B cell (primary cell): ENCODE results near the gene FAM83B. TPM values are rescaled to one million over a fixed set of nuclear protein-coding genes. Genes with fewer than 3 reads are reported as not detected.

Source experiments
- ATAC-seq: fragments of 200-7000 bp; cut with Tn5 transposase; one replicate; pipeline ENCODE4 v1.10.0; 2021; ENCODE audit warnings: low read depth, mild to moderate bottlenecking, moderate number of reproducible peaks, moderate library complexity
- CTCF ChIA-PET: fragments of 350-600 bp; sonication (Branson Sonifier 250); formaldehyde crosslinking; loops from one replicate; lab custom pipeline; 2021; ENCODE audit warnings: antibody characterized with exemption, inconsistent platforms; lab: Charles Lee
- POLR2A ChIA-PET: fragments of 350-600 bp; sonication (Branson Sonifier 250); formaldehyde crosslinking; loops from one replicate; lab custom pipeline; 2021; ENCODE audit warnings: antibody characterized with exemption; lab: Charles Lee
- DNase-seq: peaks from one replicate; pipeline ENCODE4 v3.0.0; 2013
- H2AFZ ChIP-seq: 2 replicates; pipeline ENCODE4 v1.6.1; 2012; ENCODE audit warnings: mild to moderate bottlenecking, low read depth, low read length; ENCODE audit not compliant: insufficient read depth, poor library complexity, severe bottlenecking
- H3K27ac ChIP-seq, 2 donors: 1 replicate in 1 of 2; 2 replicates in 1 of 2; pipeline ENCODE4 v1.5.1; 2012 to 2013; ENCODE audit warnings: low read length in 2 of 2, mild to moderate bottlenecking in 2 of 2, moderate library complexity in 1 of 2
- H3K27me3 ChIP-seq, 4 experiments: fragments of 200-600 bp in 1 of 4; sonication (generic) in 1 of 4; replicated peaks in 1 of 4; 1 replicate in 2 of 4; 2 replicates in 2 of 4; pipeline versions ENCODE4 v1.6.1 to v1.7.0; 2013 to 2016; ENCODE audit warnings: low read length in 3 of 4, mild to moderate bottlenecking in 2 of 4, mixed read lengths in 1 of 4, moderate library complexity in 1 of 4; ENCODE audit not compliant: insufficient read depth in 4 of 4, control insufficient read depth in 3 of 4; ENCODE audit errors: control extremely low read depth in 1 of 4
- H3K36me3 ChIP-seq, 2 experiments: replicated peaks in 1 of 2; 1 replicate in 1 of 2; 2 replicates in 1 of 2; pipeline versions ENCODE4 v1.6.1 to v1.7.1; 2013; ENCODE audit warnings: low read length in 1 of 2; ENCODE audit not compliant: insufficient read depth in 2 of 2, control insufficient read depth in 1 of 2; ENCODE audit errors: control extremely low read depth in 1 of 2, extremely low read depth in 1 of 2
- H3K4me1 ChIP-seq, 2 donors: fragments of 200-600 bp in 1 of 2; sonication (generic) in 1 of 2; 1 replicate in 1 of 2; 2 replicates in 1 of 2; pipeline versions ENCODE4 v1.5.1 to v1.6.1; 2013 to 2017; ENCODE audit warnings: low read length in 2 of 2; ENCODE audit not compliant: control insufficient read depth in 2 of 2, insufficient read depth in 2 of 2
- H3K4me2 ChIP-seq: replicated peaks from 2 replicates; pipeline ENCODE3; 2012; ENCODE audit warnings: mild to moderate bottlenecking, low read depth, low read length; ENCODE audit not compliant: poor library complexity, severe bottlenecking
- H3K4me3 ChIP-seq, 5 experiments: fragments of 200-600 bp in 1 of 5; sonication (generic) in 1 of 5; 1 replicate in 3 of 5; 2 replicates in 2 of 5; pipeline versions ENCODE4 v1.5.1 to v1.7.0; 2011 to 2016; ENCODE audit warnings: low read length in 4 of 5, mild to moderate bottlenecking in 4 of 5, low read depth in 2 of 5, control low read depth in 1 of 5, moderate library complexity in 1 of 5; ENCODE audit not compliant: insufficient read depth in 1 of 5; ENCODE audit errors: control extremely low read depth in 1 of 5, extremely low read depth in 1 of 5
- H3K79me2 ChIP-seq: fragments of 200-600 bp; sonication (generic); one replicate; pipeline ENCODE4 v1.6.0; 2016; ENCODE audit warnings: low read length; ENCODE audit not compliant: control insufficient read depth, insufficient read depth
- H3K9ac ChIP-seq: fragments of 200-600 bp; sonication (generic); 2 replicates; pipeline ENCODE4 v1.6.1; 2017; ENCODE audit warnings: mild to moderate bottlenecking, low read length, moderate library complexity
- H3K9me3 ChIP-seq, 3 donors: one replicate each; pipeline versions ENCODE4 v1.6.1 to v1.7.1; 2013; ENCODE audit warnings: low read length in 2 of 3; ENCODE audit not compliant: control insufficient read depth in 2 of 3, insufficient read depth in 1 of 3; ENCODE audit errors: control extremely low read depth in 1 of 3
- H4K20me1 ChIP-seq: 2 replicates; pipeline ENCODE4 v1.6.0; 2012; ENCODE audit warnings: mild to moderate bottlenecking, low read length; ENCODE audit not compliant: insufficient read depth, control insufficient read depth, poor library complexity, severe bottlenecking
- H3K27ac Mint-ChIP-seq: one replicate; pipeline ENCODE4 v1.8.0; 2021; ENCODE audit warnings: mixed read lengths
- H3K27me3 Mint-ChIP-seq: one replicate; pipeline ENCODE4 v1.8.0; 2021; ENCODE audit warnings: mixed read lengths
- H3K4me1 Mint-ChIP-seq: one replicate; pipeline ENCODE4 v1.8.0; 2021; ENCODE audit warnings: mixed read lengths
- H3K4me3 Mint-ChIP-seq: one replicate; pipeline ENCODE4 v1.8.0; 2021; ENCODE audit warnings: mixed read lengths
- H3K9me3 Mint-ChIP-seq: one replicate; pipeline ENCODE4 v1.8.0; 2022; ENCODE audit warnings: mixed read lengths; ENCODE audit not compliant: insufficient read depth
- EZH2 ChIP-seq: IDR thresholded peaks from 2 replicates; pipeline ENCODE4 v1.6.1; 2012; ENCODE audit warnings: borderline replicate concordance, low read depth, mild to moderate bottlenecking, moderate library complexity, low read length; ENCODE audit not compliant: insufficient read depth, poor library complexity, severe bottlenecking
- WGBS: methylation state at CpG from one replicate; pipeline ENCODE4 v1.1.5; 2013; ENCODE audit warnings: missing lambda C conversion rate; ENCODE audit not compliant: insufficient coverage; 5-methylcytosine and 5-hydroxymethylcytosine counted together
- intact Hi-C: fragments of 100-400 bp; cut with micrococcal nuclease; formaldehyde crosslinking; loops from one replicate; pipeline ENCODE4 v1.10.0; 2022
- polyA plus RNA-seq: library from polyadenylated mRNA; depleted of rRNA; stranded (reverse); fragments of >200 nt; gene quantifications from 2 replicates; pipeline ENCODE4 v1.2.3, GENCODE V29; 2012
- total RNA-seq, 2 donors: library from RNA; stranded (reverse); fragments of 120-200 nt in 1 of 2; gene quantifications; 1 replicate in 1 of 2; 2 replicates in 1 of 2; pipeline versions ENCODE4 v1.2.3 to v1.2.4, GENCODE V29; 2013 to 2022
- TF ChIP-seq, protein P1 (sequence below): fragments of 200-600 bp; IDR thresholded peaks from one replicate; pipeline ENCODE4 v1.8.0; 2022; ENCODE audit warnings: antibody characterized with exemption, mild to moderate bottlenecking

The FAM83B gene
- total and polyA plus RNA-seq, 2 donors (not counting 1 experiment from before 2014, with no cell fraction given), result not detected

DNA sequence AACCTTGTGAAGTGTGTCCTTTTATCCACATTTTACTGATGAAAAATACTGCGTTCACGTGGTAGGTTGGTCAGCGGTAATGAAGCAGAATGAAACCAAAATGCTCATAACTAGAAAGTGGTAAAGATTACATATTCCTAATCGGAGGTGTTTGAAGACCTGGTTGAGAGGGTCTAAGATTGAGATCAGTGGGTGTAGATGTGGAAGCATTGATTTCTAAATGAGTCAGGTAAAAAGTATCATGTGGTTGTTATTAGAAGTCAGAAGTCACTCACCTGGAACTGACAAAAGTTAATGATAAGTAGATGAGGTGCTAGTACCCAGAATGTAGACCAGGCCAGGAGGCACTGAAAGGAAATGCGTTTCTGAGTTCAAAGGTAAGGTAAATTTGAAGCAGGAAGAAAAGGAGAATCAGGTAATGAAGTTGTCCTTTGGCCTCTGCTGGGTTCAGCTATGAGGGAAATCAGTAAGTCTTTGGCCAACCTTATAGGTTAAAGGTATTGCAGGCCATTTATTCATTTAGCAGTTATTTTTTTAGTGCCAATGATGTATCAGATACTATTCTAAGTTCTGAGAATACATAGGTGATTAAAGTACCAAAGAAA lies 31.2 kb downstream of the FAM83B start:
- H3K27ac ChIP-seq, result no peak overlapping the region
- ChIA-PET CTCF (no interaction called here), POLR2A (no interaction called here)
- Mint-ChIP-seq H3K4me3 (no peak overlapping the region), H3K9me3 (no peaks in the 10 kb centered on the region), H3K4me1 (no peaks in the 10 kb centered on the region), H3K27ac (no peak overlapping the region), H3K27me3 (no peaks in the 10 kb centered on the region)
- intact Hi-C loops, result no loop called here
- no peaks in the 10 kb centered on the region for H3K36me3 ChIP-seq
- no peaks in the 10 kb centered on the region for H4K20me1 ChIP-seq
- H2AFZ ChIP-seq, result no peak overlapping the region
- no peak overlapping the region for H3K9ac ChIP-seq
- H3K79me2 ChIP-seq, result no peaks in the 10 kb centered on the region
- TF ChIP-seq, protein P1, sequence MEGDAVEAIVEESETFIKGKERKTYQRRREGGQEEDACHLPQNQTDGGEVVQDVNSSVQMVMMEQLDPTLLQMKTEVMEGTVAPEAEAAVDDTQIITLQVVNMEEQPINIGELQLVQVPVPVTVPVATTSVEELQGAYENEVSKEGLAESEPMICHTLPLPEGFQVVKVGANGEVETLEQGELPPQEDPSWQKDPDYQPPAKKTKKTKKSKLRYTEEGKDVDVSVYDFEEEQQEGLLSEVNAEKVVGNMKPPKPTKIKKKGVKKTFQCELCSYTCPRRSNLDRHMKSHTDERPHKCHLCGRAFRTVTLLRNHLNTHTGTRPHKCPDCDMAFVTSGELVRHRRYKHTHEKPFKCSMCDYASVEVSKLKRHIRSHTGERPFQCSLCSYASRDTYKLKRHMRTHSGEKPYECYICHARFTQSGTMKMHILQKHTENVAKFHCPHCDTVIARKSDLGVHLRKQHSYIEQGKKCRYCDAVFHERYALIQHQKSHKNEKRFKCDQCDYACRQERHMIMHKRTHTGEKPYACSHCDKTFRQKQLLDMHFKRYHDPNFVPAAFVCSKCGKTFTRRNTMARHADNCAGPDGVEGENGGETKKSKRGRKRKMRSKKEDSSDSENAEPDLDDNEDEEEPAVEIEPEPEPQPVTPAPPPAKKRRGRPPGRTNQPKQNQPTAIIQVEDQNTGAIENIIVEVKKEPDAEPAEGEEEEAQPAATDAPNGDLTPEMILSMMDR, result no peak
- TF ChIP-seq EZH2, result no peak
- H3K27me3 ChIP-seq, result no peaks in the 10 kb centered on the region
- ATAC-seq, result no peak
- H3K4me2 ChIP-seq, result no peak overlapping the region
- WGBS, result 89% methylated on average over 2 of the region's 5 CpGs
- H3K9me3 ChIP-seq, result no peaks in the 10 kb centered on the region
- no peak overlapping the region for H3K4me3 ChIP-seq
- DNase-seq, result no peak
- H3K4me1 ChIP-seq, result no peaks in the 10 kb centered on the region

DNA sequence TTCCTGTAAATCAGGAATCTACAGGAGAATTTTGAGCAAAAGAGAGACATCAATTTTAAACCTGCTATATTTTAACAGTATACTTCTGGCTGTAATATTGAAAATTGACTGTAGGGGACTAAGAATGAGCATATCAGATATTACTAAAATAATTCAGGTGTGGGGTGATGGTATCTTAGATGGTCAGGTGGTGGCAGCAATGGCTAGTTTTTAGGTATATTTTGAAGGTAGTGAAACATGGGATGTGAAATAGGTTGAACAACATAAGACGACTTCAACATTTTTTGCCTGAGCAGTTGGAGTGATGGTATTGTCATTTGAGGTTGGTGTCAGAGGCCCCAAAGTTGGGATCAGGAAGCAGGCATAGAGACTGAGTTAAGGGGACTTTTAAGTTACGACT lies 32.1 kb downstream of the FAM83B start:
- Histone ChIP-seq H3K4me3 (no peak overlapping the region), H3K79me2 (no peaks in the 10 kb centered on the region), H2AFZ (no peak overlapping the region), H3K27me3 (no peaks in the 10 kb centered on the region), H3K4me1 (no peaks in the 10 kb centered on the region), H3K9me3 (peaks cover 0 to 1% (median 0%) of the 10 kb centered on the region in 3 donors), H3K36me3 (no peaks in the 10 kb centered on the region), H3K4me2 (no peak overlapping the region), H3K27ac (no peak overlapping the region), H4K20me1 (no peaks in the 10 kb centered on the region), H3K9ac (no peak overlapping the region)
- intact Hi-C loops, result no loop called here
- CTCF ChIA-PET, result no interaction called here
- ATAC-seq, result no peak
- Mint-ChIP-seq H3K27ac (no peak overlapping the region), H3K9me3 (no peaks in the 10 kb centered on the region), H3K4me1 (no peaks in the 10 kb centered on the region), H3K4me3 (no peak overlapping the region), H3K27me3 (no peaks in the 10 kb centered on the region)
- 100% methylated on average over 2 of the region's 2 CpGs for WGBS
- POLR2A ChIA-PET, result no interaction called here
- TF ChIP-seq, protein P1, result no peak
- no peak for TF ChIP-seq EZH2
- peak; percentile 1 for DNase-seq
